ENCODE measurements around the gene RUFY1.
A peak's percentile ranks its signal among the peaks of the same experiment; 100 is the strongest.
"Not testable (repeated sequence)": the region's sequence is repeated elsewhere in the genome, so short reads cannot be mapped to it uniquely, and the experiment has no call there.

The RUFY1 gene

GRCh38 chr5:179553006-179553405, 2.7 kb downstream of the RUFY1 start:
- no peak overlapping the region for H3K4me2 ChIP-seq (ENCODE audit: low read length)
- H3K9me3 ChIP-seq (ENCODE audit: low read length): no peaks in the 10 kb centered on the region

GRCh38 chr5:179553875-179554274, 3.5 kb downstream of the RUFY1 start:
- H3K27me3 ChIP-seq (ENCODE audit: insufficient read depth, low read length): no peaks in the 10 kb centered on the region
- no peaks in the 10 kb centered on the region for H3K9me2 ChIP-seq (ENCODE audit: low read depth, low read length)
- peaks cover 28% of the 10 kb centered on the region for H3K4me1 ChIP-seq (ENCODE audit: insufficient read depth, low read length, severe bottlenecking)
- H3K9ac ChIP-seq (ENCODE audit: low read length): no peak overlapping the region
- no peaks in the 10 kb centered on the region for H3F3A ChIP-seq (ENCODE audit: insufficient read depth, low read length)
- H3K27ac ChIP-seq (ENCODE audit: low read depth, low read length, poor library complexity, severe bottlenecking): no peak overlapping the region
- no peak for TF ChIP-seq EZH2 (IDR thresholded peaks at IDR 0.05; ENCODE audit: borderline replicate concordance, low read length)
- TF ChIP-seq CTCF (IDR thresholded peaks at IDR 0.05; ENCODE audit: low read length): no peak
- peaks cover 6% of the 10 kb centered on the region for H3K36me3 ChIP-seq (ENCODE audit: insufficient read depth, low read length)
- no peak overlapping the region for H3K4me2 ChIP-seq (ENCODE audit: low read length)
- H3K79me2 ChIP-seq (ENCODE audit: insufficient read depth, low read length): peaks cover 17% of the 10 kb centered on the region
- no peak overlapping the region for H3K4me3 ChIP-seq (ENCODE audit: low read depth, low read length, poor library complexity, severe bottlenecking)
- no peaks in the 10 kb centered on the region for H4K20me1 ChIP-seq (ENCODE audit: insufficient read depth, low read length)
- no peaks in the 10 kb centered on the region for H3K9me3 ChIP-seq (ENCODE audit: low read length)
- no peak overlapping the region for H2AFZ ChIP-seq (ENCODE audit: low read length)

More at GRCh38 chr5:179553006-179553405, 2.7 kb downstream of the RUFY1 start:
- H4K20me1 ChIP-seq (ENCODE audit: insufficient read depth, low read length): no peaks in the 10 kb centered on the region
- H3K4me3 ChIP-seq (ENCODE audit: low read depth, low read length, poor library complexity, severe bottlenecking): no peak overlapping the region
- H3K36me3 ChIP-seq (ENCODE audit: insufficient read depth, low read length): peaks cover 6% of the 10 kb centered on the region
- peaks cover 17% of the 10 kb centered on the region for H3K79me2 ChIP-seq (ENCODE audit: insufficient read depth, low read length)
- no peaks in the 10 kb centered on the region for H3K9me2 ChIP-seq (ENCODE audit: low read depth, low read length)
- no peaks in the 10 kb centered on the region for H3F3A ChIP-seq (ENCODE audit: insufficient read depth, low read length)
- peaks cover 22% of the 10 kb centered on the region for H3K4me1 ChIP-seq (ENCODE audit: insufficient read depth, low read length, severe bottlenecking)
- H3K27me3 ChIP-seq (ENCODE audit: insufficient read depth, low read length): no peaks in the 10 kb centered on the region
- no peak overlapping the region for H3K9ac ChIP-seq (ENCODE audit: low read length)
- no peak overlapping the region for H2AFZ ChIP-seq (ENCODE audit: low read length)
- TF ChIP-seq CTCF (IDR thresholded peaks at IDR 0.05; ENCODE audit: low read length) (no peak), EZH2 (IDR thresholded peaks at IDR 0.05; ENCODE audit: borderline replicate concordance, low read length) (no peak)
- no peak overlapping the region for H3K27ac ChIP-seq (ENCODE audit: low read depth, low read length, poor library complexity, severe bottlenecking)

- H3F3A ChIP-seq (ENCODE audit: insufficient read depth, low read length): no peaks in the 10 kb centered on the region
- H3K79me2 ChIP-seq (ENCODE audit: insufficient read depth, low read length): peaks cover 17% of the 10 kb centered on the region
- H3K9me2 ChIP-seq (ENCODE audit: low read depth, low read length): no peaks in the 10 kb centered on the region
- H3K4me2 ChIP-seq (ENCODE audit: low read length): no peak overlapping the region
- H3K27me3 ChIP-seq (ENCODE audit: insufficient read depth, low read length): no peaks in the 10 kb centered on the region
- H3K9ac ChIP-seq (ENCODE audit: low read length): no peak overlapping the region
- peaks cover 8% of the 10 kb centered on the region for H3K36me3 ChIP-seq (ENCODE audit: insufficient read depth, low read length)
- H3K9me3 ChIP-seq (ENCODE audit: low read length): no peaks in the 10 kb centered on the region
- no peaks in the 10 kb centered on the region for H4K20me1 ChIP-seq (ENCODE audit: insufficient read depth, low read length)
- peaks cover 26% of the 10 kb centered on the region for H3K4me1 ChIP-seq (ENCODE audit: insufficient read depth, low read length, severe bottlenecking)
- no peak overlapping the region for H3K27ac ChIP-seq (ENCODE audit: low read depth, low read length, poor library complexity, severe bottlenecking)
- TF ChIP-seq EZH2 (IDR thresholded peaks at IDR 0.05; ENCODE audit: borderline replicate concordance, low read length): no peak
- no peak for TF ChIP-seq CTCF (IDR thresholded peaks at IDR 0.05; ENCODE audit: low read length)
- H3K4me3 ChIP-seq (ENCODE audit: low read depth, low read length, poor library complexity, severe bottlenecking): no peak overlapping the region
- no peak overlapping the region for H2AFZ ChIP-seq (ENCODE audit: low read length)
Measured at GRCh38 chr5:179554981-179555380, 4.6 kb downstream of the RUFY1 start.

GRCh38 chr5:179558261-179558799, 8.0 kb downstream of the RUFY1 start:
- Histone ChIP-seq H3K36me3 (ENCODE audit: insufficient read depth, low read length) (peaks cover 27% of the 10 kb centered on the region), H3K4me2 (ENCODE audit: low read length) (peak overlapping the region; percentile 90), H3K27ac (ENCODE audit: low read depth, low read length, poor library complexity, severe bottlenecking) (peak overlapping the region; percentile 72), H3K4me3 (ENCODE audit: low read depth, low read length, poor library complexity, severe bottlenecking) (peak overlapping the region; percentile 78), H3K9ac (ENCODE audit: low read length) (peak overlapping the region; percentile 88; the same call in 1 of the 2 replicates), H3K4me1 (ENCODE audit: insufficient read depth, low read length, severe bottlenecking) (peaks cover 12% of the 10 kb centered on the region)
- H3F3A ChIP-seq (ENCODE audit: insufficient read depth, low read length); H3K9me3 ChIP-seq (ENCODE audit: low read length); H4K20me1 ChIP-seq (ENCODE audit: insufficient read depth, low read length); H3K27me3 ChIP-seq (ENCODE audit: insufficient read depth, low read length); H3K9me2 ChIP-seq (ENCODE audit: low read depth, low read length); H2AFZ ChIP-seq (ENCODE audit: low read length); H3K79me2 ChIP-seq (ENCODE audit: insufficient read depth, low read length): not testable (repeated sequence)

Data from OCI-LY1 (cell line).